SIG-M5 (cell line): ENCODE measurements around the gene CNRIP1.
"Not testable (repeated sequence)": the region's sequence is repeated elsewhere in the genome, so short reads cannot be mapped to it uniquely, and the experiment has no call there.

Experiments used
- DNase-seq: peaks from one replicate; lab custom pipeline; 2025; lab: John Stamatoyannopoulos, UW

CNRIP1 gene

GRCh38 chr2:68340226-68341061 is 20.7 kb upstream of the CNRIP1 start:
- no peak for DNase-seq

- DNase-seq = no peak
These were observed 16.4 kb upstream of the CNRIP1 start for GRCh38 chr2:68336192-68336591.

GRCh38 chr2:68333931-68334330 is 14.2 kb upstream of the CNRIP1 start:
- no peak for DNase-seq

- no peak for DNase-seq
These were observed 13.3 kb upstream of the CNRIP1 start for GRCh38 chr2:68333009-68333408.

GRCh38 chr2:68330691-68331090 is 10.9 kb upstream of the CNRIP1 start:
- DNase-seq = no peak

- DNase-seq = no peak
These were observed 9.2 kb upstream of the CNRIP1 start for GRCh38 chr2:68328901-68329300.

DNA sequence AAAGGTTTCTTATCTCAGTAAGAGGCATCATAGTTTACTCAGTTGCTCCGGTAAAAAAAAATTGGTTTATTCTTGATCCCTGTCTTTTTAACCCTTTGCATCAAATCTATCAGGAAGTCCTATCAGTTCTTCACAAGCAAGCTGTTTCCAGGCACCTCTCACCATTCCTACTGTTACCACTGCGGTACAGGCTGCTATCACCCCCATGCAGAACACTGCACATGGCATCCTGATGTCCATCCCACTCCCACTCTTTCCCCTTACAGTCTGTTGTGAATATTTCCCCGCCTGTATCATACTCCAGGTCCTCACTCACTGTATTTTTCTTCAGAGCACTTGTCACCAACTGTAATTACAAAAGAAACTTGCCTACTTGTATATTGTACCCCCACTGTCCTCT is 5.3 kb upstream of the CNRIP1 start:
- no peak for DNase-seq

DNA sequence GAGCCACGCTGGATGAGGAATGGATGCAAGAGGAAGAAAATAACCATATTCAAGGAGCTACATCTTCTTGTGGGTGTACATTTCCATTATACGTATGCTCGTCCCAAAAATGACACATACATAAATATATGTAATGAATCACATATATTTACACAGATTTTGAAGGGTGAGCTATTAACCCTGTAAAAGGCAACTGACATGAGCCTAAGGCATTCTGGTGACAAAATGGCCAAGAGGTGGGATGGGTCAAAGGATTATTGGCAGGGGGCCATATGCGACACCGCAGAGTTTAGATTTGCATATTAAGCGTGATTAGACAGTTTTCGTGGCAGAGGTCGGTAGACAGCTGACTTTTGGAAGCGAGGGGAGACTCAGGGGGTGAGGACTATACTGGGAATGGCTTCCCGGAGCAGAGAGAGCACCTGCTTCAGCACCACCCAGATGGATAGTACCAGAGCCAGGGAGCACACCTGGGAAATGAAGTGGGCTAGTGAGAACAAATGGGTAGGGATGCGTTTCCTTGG is 431 bp upstream of the CNRIP1 start:
- DNase-seq = no peak

DNA sequence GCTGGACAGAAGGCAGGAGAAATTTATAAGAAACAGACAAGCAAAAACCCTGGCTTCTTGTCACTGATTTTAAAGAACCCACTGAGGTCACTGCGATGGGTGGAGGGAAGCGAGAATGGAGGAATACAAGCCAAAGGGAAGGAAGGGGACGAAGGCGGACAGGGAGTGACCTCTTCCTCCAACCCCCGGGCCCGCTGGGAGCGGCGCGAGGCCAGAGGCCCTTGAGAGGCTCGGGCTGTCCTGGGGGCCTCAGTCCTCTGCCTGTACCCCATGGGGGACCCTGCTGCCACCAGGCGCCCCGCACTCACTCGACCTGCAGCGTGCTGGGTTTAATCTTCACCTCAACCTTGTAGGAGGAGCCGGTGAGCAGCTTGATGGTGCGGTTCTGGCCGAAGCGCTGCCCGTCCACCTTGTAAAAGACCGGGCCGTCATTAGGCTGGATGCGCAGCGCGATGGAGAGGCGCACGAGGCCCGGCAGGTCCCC is 793 bp downstream of the CNRIP1 start:
- no peak for DNase-seq

GRCh38 chr2:68317971-68318913 is 1.5 kb downstream of the CNRIP1 start:
- no peak for DNase-seq

- DNase-seq = no peak
These were observed 3.6 kb downstream of the CNRIP1 start for GRCh38 chr2:68316111-68316510.

- no peak for DNase-seq
These were observed 8.7 kb downstream of the CNRIP1 start for GRCh38 chr2:68311033-68311432.

DNA sequence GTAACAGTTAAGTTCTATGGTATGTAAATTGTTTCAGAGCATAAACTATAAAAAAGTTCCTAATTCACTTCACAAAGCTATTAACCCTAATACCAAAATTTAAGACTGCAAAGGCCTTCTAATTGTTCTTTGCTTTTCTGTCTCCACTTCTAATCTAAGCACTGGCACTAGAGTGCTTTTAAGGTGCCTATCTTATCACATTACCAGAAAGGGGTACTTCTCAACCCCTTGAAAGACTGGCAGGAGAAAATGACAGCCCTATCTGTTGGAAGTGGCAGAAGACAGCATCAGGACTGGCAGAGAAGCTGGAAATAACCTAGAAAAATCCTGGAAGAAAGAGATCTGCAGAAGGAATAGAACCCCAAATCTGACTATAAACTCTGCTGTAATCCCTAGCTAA is 10.3 kb downstream of the CNRIP1 start:
- DNase-seq = no peak

DNA sequence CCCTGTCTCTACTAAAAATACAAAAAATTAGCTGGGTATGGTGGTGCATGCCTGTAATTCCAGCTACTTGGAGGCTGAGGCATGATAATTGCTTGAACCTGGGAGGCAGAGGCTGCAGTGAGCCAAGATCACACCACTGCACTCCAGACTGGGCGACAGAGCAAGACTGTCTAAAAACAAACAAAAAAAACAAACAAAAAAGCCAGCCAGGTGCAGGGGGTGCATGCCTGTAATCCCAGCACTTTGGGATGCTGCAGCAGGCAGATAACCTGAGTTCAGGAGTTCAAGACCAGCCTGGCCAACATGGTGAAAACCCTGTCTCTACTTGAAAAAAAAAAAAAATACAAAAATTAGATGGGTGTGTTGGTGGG is 15.9 kb downstream of the CNRIP1 start:
- not testable (repeated sequence) for DNase-seq

- DNase-seq = no peak
These were observed 16.5 kb downstream of the CNRIP1 start for GRCh38 chr2:68303033-68303901.

DNA sequence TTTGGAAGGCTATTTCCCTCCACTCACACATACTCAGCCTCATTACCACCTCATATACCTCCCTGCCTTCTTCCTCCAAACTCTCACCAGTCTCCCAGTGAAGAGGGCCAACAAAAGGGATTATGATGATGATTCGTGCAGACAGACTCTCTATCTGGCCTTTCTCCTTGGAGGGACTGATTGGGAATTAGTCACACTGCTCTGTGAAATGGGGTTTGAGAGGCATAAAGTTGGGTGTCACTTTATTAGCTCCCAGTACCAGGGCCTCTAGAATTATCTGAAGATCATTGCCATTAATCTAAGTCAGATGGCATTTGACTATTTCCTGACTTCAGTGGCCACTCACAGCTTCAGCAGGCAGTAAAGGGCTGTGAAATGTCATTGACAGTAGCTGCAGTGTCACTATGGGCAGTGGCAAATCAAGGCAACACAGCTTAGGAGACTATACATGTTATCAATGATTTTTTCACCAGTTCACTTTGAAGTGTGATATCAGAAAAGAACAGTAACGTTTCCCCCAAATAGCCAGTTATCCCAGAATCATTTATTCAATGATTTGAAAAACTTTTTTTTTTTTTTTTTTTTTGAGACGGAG is 17.4 kb downstream of the CNRIP1 start:
- DNase-seq = no peak

- no peak for DNase-seq
These were observed 24.2 kb downstream of the CNRIP1 start for GRCh38 chr2:68295516-68295915.

- DNase-seq = no peak
These were observed 24.8 kb downstream of the CNRIP1 start for GRCh38 chr2:68294913-68295312.

GRCh38 chr2:68294187-68294586 is 25.6 kb downstream of the CNRIP1 start:
- DNase-seq = no peak

DNA sequence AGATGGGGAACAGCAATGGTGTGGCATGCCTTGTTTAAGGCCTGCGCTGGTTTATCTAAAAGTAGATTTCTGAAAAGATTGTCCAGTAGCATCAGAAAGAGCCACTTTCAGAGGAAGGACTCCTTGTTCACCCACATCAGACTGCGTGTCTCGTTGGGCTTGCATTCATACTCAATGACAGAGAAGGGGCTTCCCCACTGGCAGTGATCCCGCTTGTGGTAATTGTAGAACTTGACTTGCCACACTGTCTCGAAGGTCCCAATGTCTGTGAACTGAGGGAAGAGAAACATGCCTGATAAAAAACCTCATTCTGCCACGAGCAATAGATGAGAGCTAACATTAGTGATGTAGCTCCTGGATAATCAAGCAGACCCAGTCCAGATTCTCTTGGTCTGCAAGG is 26.0 kb downstream of the CNRIP1 start:
- no peak for DNase-seq

- no peak for DNase-seq
These were observed 26.7 kb downstream of the CNRIP1 start for GRCh38 chr2:68293024-68293423.
